WTC11 (cell line): Measurements from ENCODE around the gene CRYZL1.

ENCODE experiments used
- CTCF ChIP-seq: fragments of 200-600 bp; IDR thresholded peaks from 2 replicates; pipeline ENCODE4 v1.8.0; 2022; ENCODE audit warnings: antibody characterized with exemption
- KAT7 ChIP-seq: sonication (generic); formaldehyde crosslinking; IDR thresholded peaks from 2 replicates; pipeline ENCODE4 v1.8.1; 2023; ENCODE audit warnings: missing genetic modification reagents, mild to moderate bottlenecking, borderline replicate concordance
- SMAD3 ChIP-seq: sonication (generic); formaldehyde crosslinking; IDR thresholded peaks from 2 replicates; pipeline ENCODE4 v1.8.0; 2022; ENCODE audit warnings: missing genetic modification reagents, mild to moderate bottlenecking, borderline replicate concordance
- ZNF416 ChIP-seq: fragments of 250-450 bp; sonication (Bioruptor Pico); IDR thresholded peaks from 2 replicates; pipeline ENCODE4 v1.9.0; 2021; ENCODE audit warnings: mild to moderate bottlenecking, inconsistent platforms
- TF ChIP-seq, protein P1 (sequence below): sonication (generic); formaldehyde crosslinking; IDR thresholded peaks from 2 replicates; pipeline ENCODE4 v1.8.1; 2023; ENCODE audit warnings: mild to moderate bottlenecking, missing genetic modification reagents, moderate library complexity
- TF ChIP-seq, protein P2 (sequence below): sonication (generic); formaldehyde crosslinking; IDR thresholded peaks from 2 replicates; pipeline ENCODE4 v1.8.1; 2022; ENCODE audit warnings: low read depth, missing genetic modification reagents, borderline replicate concordance
- TF ChIP-seq, protein P3 (sequence below): sonication (generic); formaldehyde crosslinking; conservative IDR thresholded peaks from 2 replicates; pipeline ENCODE4 v1.8.1; 2022; ENCODE audit warnings: mild to moderate bottlenecking, missing genetic modification reagents
- TF ChIP-seq, protein P4 (sequence below): sonication (generic); formaldehyde crosslinking; IDR thresholded peaks from 2 replicates; pipeline ENCODE4 v1.8.0; 2022; ENCODE audit warnings: mild to moderate bottlenecking, missing genetic modification reagents

DNA sequence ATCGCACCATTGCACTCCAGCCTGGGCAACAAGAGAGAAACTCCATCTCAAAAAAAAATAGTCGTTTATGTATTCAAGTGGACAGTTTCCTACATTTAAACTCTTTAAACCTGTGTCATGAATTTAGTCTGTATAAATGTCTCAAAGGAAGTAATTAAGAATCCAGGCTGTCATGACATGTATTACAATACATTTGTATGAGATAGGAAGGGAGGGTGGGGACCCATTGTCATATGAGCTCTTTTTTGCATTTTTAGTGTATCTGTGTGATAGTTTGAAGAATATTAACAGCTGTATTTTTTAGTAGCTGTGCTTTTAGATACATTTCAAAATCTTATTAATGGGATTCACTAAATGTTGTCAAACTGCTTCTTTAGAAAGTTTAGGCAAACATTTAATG, 73.1 kb downstream of the CRYZL1 start:
- TF ChIP-seq CTCF (no peak), KAT7 (CRISPR knock-in tag) (no peak), SMAD3 (CRISPR knock-in tag) (no peak), ZNF416 (no peak)
- TF ChIP-seq, protein P1, sequence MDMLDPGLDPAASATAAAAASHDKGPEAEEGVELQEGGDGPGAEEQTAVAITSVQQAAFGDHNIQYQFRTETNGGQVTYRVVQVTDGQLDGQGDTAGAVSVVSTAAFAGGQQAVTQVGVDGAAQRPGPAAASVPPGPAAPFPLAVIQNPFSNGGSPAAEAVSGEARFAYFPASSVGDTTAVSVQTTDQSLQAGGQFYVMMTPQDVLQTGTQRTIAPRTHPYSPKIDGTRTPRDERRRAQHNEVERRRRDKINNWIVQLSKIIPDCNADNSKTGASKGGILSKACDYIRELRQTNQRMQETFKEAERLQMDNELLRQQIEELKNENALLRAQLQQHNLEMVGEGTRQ (CRISPR knock-in tag): no peak
- TF ChIP-seq, protein P2, sequence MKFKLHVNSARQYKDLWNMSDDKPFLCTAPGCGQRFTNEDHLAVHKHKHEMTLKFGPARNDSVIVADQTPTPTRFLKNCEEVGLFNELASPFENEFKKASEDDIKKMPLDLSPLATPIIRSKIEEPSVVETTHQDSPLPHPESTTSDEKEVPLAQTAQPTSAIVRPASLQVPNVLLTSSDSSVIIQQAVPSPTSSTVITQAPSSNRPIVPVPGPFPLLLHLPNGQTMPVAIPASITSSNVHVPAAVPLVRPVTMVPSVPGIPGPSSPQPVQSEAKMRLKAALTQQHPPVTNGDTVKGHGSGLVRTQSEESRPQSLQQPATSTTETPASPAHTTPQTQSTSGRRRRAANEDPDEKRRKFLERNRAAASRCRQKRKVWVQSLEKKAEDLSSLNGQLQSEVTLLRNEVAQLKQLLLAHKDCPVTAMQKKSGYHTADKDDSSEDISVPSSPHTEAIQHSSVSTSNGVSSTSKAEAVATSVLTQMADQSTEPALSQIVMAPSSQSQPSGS: no peak
- TF ChIP-seq, protein P3, sequence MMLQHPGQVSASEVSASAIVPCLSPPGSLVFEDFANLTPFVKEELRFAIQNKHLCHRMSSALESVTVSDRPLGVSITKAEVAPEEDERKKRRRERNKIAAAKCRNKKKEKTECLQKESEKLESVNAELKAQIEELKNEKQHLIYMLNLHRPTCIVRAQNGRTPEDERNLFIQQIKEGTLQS (CRISPR knock-in tag): no peak
- TF ChIP-seq, protein P4, sequence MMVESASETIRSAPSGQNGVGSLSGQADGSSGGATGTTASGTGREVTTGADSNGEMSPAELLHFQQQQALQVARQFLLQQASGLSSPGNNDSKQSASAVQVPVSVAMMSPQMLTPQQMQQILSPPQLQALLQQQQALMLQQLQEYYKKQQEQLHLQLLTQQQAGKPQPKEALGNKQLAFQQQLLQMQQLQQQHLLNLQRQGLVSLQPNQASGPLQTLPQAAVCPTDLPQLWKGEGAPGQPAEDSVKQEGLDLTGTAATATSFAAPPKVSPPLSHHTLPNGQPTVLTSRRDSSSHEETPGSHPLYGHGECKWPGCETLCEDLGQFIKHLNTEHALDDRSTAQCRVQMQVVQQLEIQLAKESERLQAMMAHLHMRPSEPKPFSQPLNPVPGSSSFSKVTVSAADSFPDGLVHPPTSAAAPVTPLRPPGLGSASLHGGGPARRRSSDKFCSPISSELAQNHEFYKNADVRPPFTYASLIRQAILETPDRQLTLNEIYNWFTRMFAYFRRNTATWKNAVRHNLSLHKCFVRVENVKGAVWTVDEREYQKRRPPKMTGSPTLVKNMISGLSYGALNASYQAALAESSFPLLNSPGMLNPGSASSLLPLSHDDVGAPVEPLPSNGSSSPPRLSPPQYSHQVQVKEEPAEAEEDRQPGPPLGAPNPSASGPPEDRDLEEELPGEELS: no peak
